ENCODE measurements around the gene SMAD1. TPM values are rescaled to one million over a fixed set of nuclear protein-coding genes. Genes with fewer than 3 reads are reported as not detected.

Gene SMAD1
- total RNA-seq, 1 experiment from 2014 or later, result 23.0 TPM

Other genes starting within 250 kb of the SMAD1 start
- gene MMAA, start 137.5 kb downstream of the SMAD1 start, total RNA-seq (2021; ENCODE audit: unreplicated experiment), result 3.6 TPM
- not detected for gene C4orf51, start 198.3 kb downstream of the SMAD1 start, total RNA-seq (2021; ENCODE audit: unreplicated experiment)

Measured in HCT116 (cell line).